Measurements from ENCODE around the gene SMARCAL1.

GRCh38 chr2:216480221-216480620 lies 67.9 kb downstream of the SMARCAL1 start:
- TF ChIP-seq CTCF (IDR thresholded peaks at IDR 0.05), result no peak
- no peak for TF ChIP-seq POLR2A (IDR thresholded peaks at IDR 0.05)
